Measurements from ENCODE around the gene DNM1. TPM values are rescaled to one million over a fixed set of nuclear protein-coding genes. Genes with fewer than 3 reads are reported as not detected.
"Not testable (repeated sequence)": the region's sequence is repeated elsewhere in the genome, so short reads cannot be mapped to it uniquely, and the experiment has no call there.

DNM1 gene
- polyA plus RNA-seq, 4 donors: 0.45 to 72.1 (median 3.7) TPM

GRCh38 chr9:128276008-128276573 is 72.9 kb downstream of the DNM1 start, which contains the start of gene SWI5:
Gene SWI5 (plus strand): TSS chr9:128276276.
- FAIRE-seq (no peak), DNase-seq (peak; percentile 99 to 100)
- Histone ChIP-seq H3K27ac (ENCODE audit: low read depth in 1 of 3, low read length in 2 of 3) (peak within 1 kb of the TSS; percentile 66 to 90 (median 82)), H3K4me3 (ENCODE audit: low read depth in 1 of 3, low read length in 3 of 3) (peak within 1 kb of the TSS; percentile 68 to 92 (median 90)), H3K9me3 (ENCODE audit: control insufficient read depth in 2 of 2, insufficient read depth in 1 of 2, low read depth in 1 of 2, low read length in 1 of 2) (no peaks in the 10 kb centered on the region), H3K4me1 (ENCODE audit: control insufficient read depth in 3 of 3, insufficient read depth in 2 of 3, low read depth in 1 of 3, low read length in 2 of 3) (peaks cover 0 to 10% (median 8%) of the 10 kb centered on the region in 3 donors), H3K36me3 (ENCODE audit: control insufficient read depth in 3 of 3, insufficient read depth in 2 of 3, low read depth in 1 of 3, low read length in 3 of 3) (peaks cover 0 to 27% (median 9%) of the 10 kb centered on the region in 3 donors), H3K27me3 (ENCODE audit: control insufficient read depth in 3 of 3, insufficient read depth in 3 of 3, low read length in 3 of 3) (no peaks in the 10 kb centered on the region)
- 0 to 1% (median 0%) methylated on average over 31 to 38 of the region's 38 CpGs for WGBS, 3 donors

DNA sequence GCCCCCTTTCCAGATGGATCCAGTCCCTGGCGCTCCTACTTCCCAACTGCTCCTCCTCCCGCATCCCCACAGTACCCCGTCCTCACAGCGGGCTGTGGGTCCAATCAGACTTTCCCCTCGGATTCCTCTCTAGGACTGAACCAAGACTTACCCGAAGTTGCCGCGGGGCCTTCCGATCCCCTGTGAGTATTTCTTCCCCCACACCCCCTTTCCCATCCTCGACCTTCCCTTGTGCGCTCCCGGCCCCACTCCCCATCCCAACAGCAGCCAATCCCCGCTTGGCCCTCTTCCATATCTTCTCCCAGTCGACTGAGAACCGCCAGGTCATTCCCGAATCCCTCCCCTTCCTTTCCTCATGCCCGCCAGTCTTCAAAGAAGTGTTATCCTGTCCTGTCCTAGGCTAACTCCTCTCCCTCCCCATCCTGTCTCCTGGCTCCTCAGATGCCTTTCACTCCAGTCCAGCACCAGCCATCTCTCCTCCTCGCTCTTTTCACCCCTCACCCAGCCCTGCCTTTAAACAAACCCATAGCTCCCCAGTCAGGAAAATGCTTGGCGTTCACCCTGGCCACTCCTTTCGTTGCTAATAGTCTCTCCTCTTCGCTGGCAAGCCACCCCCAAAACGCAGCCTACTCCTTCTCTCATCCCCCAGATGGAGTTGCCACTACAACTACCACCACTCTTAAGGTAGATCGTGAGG is 73.5 kb downstream of the DNM1 start:
- DNase-seq: peak in 1 of 2 donors; percentile 24
- WGBS, 3 donors: 11 to 15% (median 12%) methylated on average over 23 of the region's 23 CpGs
- no peaks in the 10 kb centered on the region for H3K27me3 ChIP-seq (ENCODE audit: control insufficient read depth in 3 of 3, insufficient read depth in 3 of 3, low read length in 3 of 3)
- FAIRE-seq: no peak
- H3K9me3 ChIP-seq (ENCODE audit: control insufficient read depth in 2 of 2, insufficient read depth in 1 of 2, low read depth in 1 of 2, low read length in 1 of 2): no peaks in the 10 kb centered on the region
- H3K4me3 ChIP-seq (ENCODE audit: low read depth in 1 of 3, low read length in 3 of 3): peak overlapping the region; percentile 50 to 90 (median 67)
- peak overlapping the region; percentile 66 to 90 (median 75) for H3K27ac ChIP-seq (ENCODE audit: low read depth in 1 of 3, low read length in 2 of 3)
- H3K4me1 ChIP-seq (ENCODE audit: control insufficient read depth in 3 of 3, insufficient read depth in 2 of 3, low read depth in 1 of 3, low read length in 2 of 3): peaks cover 0 to 10% (median 8%) of the 10 kb centered on the region in 3 donors
- H3K36me3 ChIP-seq (ENCODE audit: control insufficient read depth in 3 of 3, insufficient read depth in 2 of 3, low read depth in 1 of 3, low read length in 3 of 3): peaks cover 0 to 21% (median 6%) of the 10 kb centered on the region in 3 donors

- not testable (repeated sequence) for H3K27ac ChIP-seq (ENCODE audit: low read depth in 1 of 3, low read length in 2 of 3); H3K9me3 ChIP-seq (ENCODE audit: control insufficient read depth in 2 of 2, insufficient read depth in 1 of 2, low read depth in 1 of 2, low read length in 1 of 2); H3K27me3 ChIP-seq (ENCODE audit: control insufficient read depth in 3 of 3, insufficient read depth in 3 of 3, low read length in 3 of 3); H3K36me3 ChIP-seq (ENCODE audit: control insufficient read depth in 3 of 3, insufficient read depth in 2 of 3, low read depth in 1 of 3, low read length in 3 of 3); DNase-seq; H3K4me1 ChIP-seq (ENCODE audit: control insufficient read depth in 3 of 3, insufficient read depth in 2 of 3, low read depth in 1 of 3, low read length in 2 of 3); H3K4me3 ChIP-seq (ENCODE audit: low read depth in 1 of 3, low read length in 3 of 3); FAIRE-seq
- WGBS, 3 donors: 66 to 79% (median 77%) methylated on average over 22 of the region's 22 CpGs
Measured at GRCh38 chr9:128279088-128280073, 76.2 kb downstream of the DNM1 start.

- H3K27me3 ChIP-seq (ENCODE audit: control insufficient read depth in 3 of 3, insufficient read depth in 3 of 3, low read length in 3 of 3): no peaks in the 10 kb centered on the region
- peaks cover 0 to 11% (median 0%) of the 10 kb centered on the region in 3 donors for H3K36me3 ChIP-seq (ENCODE audit: control insufficient read depth in 3 of 3, insufficient read depth in 2 of 3, low read depth in 1 of 3, low read length in 3 of 3)
- FAIRE-seq (no peak), DNase-seq (no peak)
- no peaks in the 10 kb centered on the region for H3K9me3 ChIP-seq (ENCODE audit: control insufficient read depth in 2 of 2, insufficient read depth in 1 of 2, low read depth in 1 of 2, low read length in 1 of 2)
- WGBS, 3 donors: 90 to 99% (median 97%) methylated on average over 5 of the region's 5 CpGs
- no peak overlapping the region for H3K27ac ChIP-seq (ENCODE audit: low read depth in 1 of 3, low read length in 2 of 3)
- H3K4me3 ChIP-seq (ENCODE audit: low read depth in 1 of 3, low read length in 3 of 3): no peak overlapping the region
- peaks cover 0 to 8% (median 3%) of the 10 kb centered on the region in 3 donors for H3K4me1 ChIP-seq (ENCODE audit: control insufficient read depth in 3 of 3, insufficient read depth in 2 of 3, low read depth in 1 of 3, low read length in 2 of 3)
Measured at GRCh38 chr9:128280084-128280622, 77.0 kb downstream of the DNM1 start.

DNA sequence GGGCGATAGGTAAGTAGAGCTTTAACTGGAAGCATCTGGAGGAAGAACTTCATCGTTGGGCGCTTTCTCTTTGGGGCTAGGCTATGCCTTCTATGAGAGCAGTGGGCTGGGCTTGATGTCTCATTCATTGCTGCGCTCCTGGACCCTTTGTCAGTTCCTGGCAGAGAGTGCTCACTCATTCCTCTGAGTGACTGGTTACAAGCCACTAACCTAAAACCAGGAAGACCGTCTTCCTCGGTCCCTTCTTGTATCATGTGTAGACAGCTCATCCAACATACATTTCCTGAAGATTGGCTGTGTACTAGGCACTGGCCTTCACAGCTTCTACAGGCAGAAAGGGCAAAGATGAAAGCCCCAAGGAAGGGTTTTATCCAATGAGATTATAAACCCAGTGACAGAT is 79.3 kb downstream of the DNM1 start:
- H3K9me3 ChIP-seq (ENCODE audit: control insufficient read depth in 2 of 2, insufficient read depth in 1 of 2, low read depth in 1 of 2, low read length in 1 of 2): no peaks in the 10 kb centered on the region
- DNase-seq (no peak), FAIRE-seq (no peak)
- no peak overlapping the region for H3K27ac ChIP-seq (ENCODE audit: low read depth in 1 of 3, low read length in 2 of 3)
- H3K4me1 ChIP-seq (ENCODE audit: control insufficient read depth in 3 of 3, insufficient read depth in 2 of 3, low read depth in 1 of 3, low read length in 2 of 3): peaks cover 0 to under 1% (median 0%) of the 10 kb centered on the region in 3 donors
- no peak overlapping the region for H3K4me3 ChIP-seq (ENCODE audit: low read depth in 1 of 3, low read length in 3 of 3)
- H3K36me3 ChIP-seq (ENCODE audit: control insufficient read depth in 3 of 3, insufficient read depth in 2 of 3, low read depth in 1 of 3, low read length in 3 of 3): peaks cover 0 to 27% (median 8%) of the 10 kb centered on the region in 3 donors
- 93 to 97% (median 94%) methylated on average over 6 of the region's 6 CpGs for WGBS, 3 donors
- no peaks in the 10 kb centered on the region for H3K27me3 ChIP-seq (ENCODE audit: control insufficient read depth in 3 of 3, insufficient read depth in 3 of 3, low read length in 3 of 3)

GRCh38 chr9:128285033-128285784 is 82.0 kb downstream of the DNM1 start:
- no peak overlapping the region for H3K27ac ChIP-seq (ENCODE audit: low read depth in 1 of 3, low read length in 2 of 3)
- no peaks in the 10 kb centered on the region for H3K27me3 ChIP-seq (ENCODE audit: control insufficient read depth in 3 of 3, insufficient read depth in 3 of 3, low read length in 3 of 3)
- H3K36me3 ChIP-seq (ENCODE audit: control insufficient read depth in 3 of 3, insufficient read depth in 2 of 3, low read depth in 1 of 3, low read length in 3 of 3): peaks cover 0 to 32% (median 8%) of the 10 kb centered on the region in 3 donors
- H3K4me3 ChIP-seq (ENCODE audit: low read depth in 1 of 3, low read length in 3 of 3): no peak overlapping the region
- H3K9me3 ChIP-seq (ENCODE audit: control insufficient read depth in 2 of 2, insufficient read depth in 1 of 2, low read depth in 1 of 2, low read length in 1 of 2): no peaks in the 10 kb centered on the region
- no peak for DNase-seq
- 92 to 96% (median 96%) methylated on average over 12 of the region's 12 CpGs for WGBS, 3 donors
- no peak for FAIRE-seq
- no peaks in the 10 kb centered on the region for H3K4me1 ChIP-seq (ENCODE audit: control insufficient read depth in 3 of 3, insufficient read depth in 2 of 3, low read depth in 1 of 3, low read length in 2 of 3)

- no peak for DNase-seq
- H3K36me3 ChIP-seq (ENCODE audit: control insufficient read depth in 3 of 3, insufficient read depth in 2 of 3, low read depth in 1 of 3, low read length in 3 of 3): peaks cover 0 to 31% (median 8%) of the 10 kb centered on the region in 3 donors
- H3K4me3 ChIP-seq (ENCODE audit: low read depth in 1 of 3, low read length in 3 of 3): no peak overlapping the region
- H3K27me3 ChIP-seq (ENCODE audit: control insufficient read depth in 3 of 3, insufficient read depth in 3 of 3, low read length in 3 of 3): no peaks in the 10 kb centered on the region
- H3K27ac ChIP-seq (ENCODE audit: low read depth in 1 of 3, low read length in 2 of 3): no peak overlapping the region
- H3K4me1 ChIP-seq (ENCODE audit: control insufficient read depth in 3 of 3, insufficient read depth in 2 of 3, low read depth in 1 of 3, low read length in 2 of 3): no peaks in the 10 kb centered on the region
- FAIRE-seq: no peak
- 77 to 86% (median 80%) methylated on average over 6 of the region's 6 CpGs for WGBS, 3 donors
- H3K9me3 ChIP-seq (ENCODE audit: control insufficient read depth in 2 of 2, insufficient read depth in 1 of 2, low read depth in 1 of 2, low read length in 1 of 2): no peaks in the 10 kb centered on the region
Measured at GRCh38 chr9:128286440-128286839, 83.3 kb downstream of the DNM1 start.

Measured in small intestine (tissue), 7 donors.